Medulla oblongata (tissue), 1 donor: Measurements from ENCODE around the gene TRIM44.
A peak's percentile ranks its signal among the peaks of the same experiment; 100 is the strongest.

Experiments used
- DNase-seq: peaks from one replicate; pipeline ENCODE4 v3.0.0-alpha.2; 2015; ENCODE audit errors: extremely low spot score

TRIM44 gene

GRCh38 chr11:35671396-35672127 lies 9.0 kb downstream of the TRIM44 start:
- no peak for DNase-seq

- DNase-seq = no peak
These were observed 10.0 kb downstream of the TRIM44 start for GRCh38 chr11:35672608-35673007.

- DNase-seq = no peak
These were observed 13.5 kb downstream of the TRIM44 start for GRCh38 chr11:35675901-35676610.

GRCh38 chr11:35676611-35676965 lies 14.0 kb downstream of the TRIM44 start:
- DNase-seq = no peak

GRCh38 chr11:35677904-35678303 lies 15.3 kb downstream of the TRIM44 start:
- DNase-seq = no peak

- no peak for DNase-seq
These were observed 15.9 kb downstream of the TRIM44 start for GRCh38 chr11:35678471-35678870.

- DNase-seq = no peak
These were observed 16.4 kb downstream of the TRIM44 start for GRCh38 chr11:35678975-35679374.

- DNase-seq = no peak
These were observed 17.9 kb downstream of the TRIM44 start for GRCh38 chr11:35680506-35680905.

- no peak for DNase-seq
These were observed 18.7 kb downstream of the TRIM44 start for GRCh38 chr11:35681163-35681767.

GRCh38 chr11:35682230-35683173 lies 19.9 kb downstream of the TRIM44 start:
- peak; percentile 48 for DNase-seq

- no peak for DNase-seq
These were observed 21.3 kb downstream of the TRIM44 start for GRCh38 chr11:35683728-35684339.

GRCh38 chr11:35688023-35688422 lies 25.4 kb downstream of the TRIM44 start:
- no peak for DNase-seq

GRCh38 chr11:35689081-35689996 lies 26.8 kb downstream of the TRIM44 start:
- DNase-seq = no peak

- no peak for DNase-seq
These were observed 39.6 kb downstream of the TRIM44 start for GRCh38 chr11:35702126-35702525.

- DNase-seq = no peak
These were observed 46.8 kb downstream of the TRIM44 start for GRCh38 chr11:35709376-35709775.

- DNase-seq = no peak
These were observed 48.8 kb downstream of the TRIM44 start for GRCh38 chr11:35711173-35711910.

- no peak for DNase-seq
These were observed 49.3 kb downstream of the TRIM44 start for GRCh38 chr11:35711924-35712323.

- DNase-seq = no peak
These were observed 50.0 kb downstream of the TRIM44 start for GRCh38 chr11:35712533-35712932.

GRCh38 chr11:35714882-35715627 lies 52.5 kb downstream of the TRIM44 start:
- DNase-seq = peak; percentile 66
